HG03045 (cell line): ENCODE results near the gene PXDC1.
"Not testable (repeated sequence)": the region's sequence is repeated elsewhere in the genome, so short reads cannot be mapped to it uniquely, and the experiment has no call there.

Experiments
- ATAC-seq: cut with Tn5 transposase; IDR thresholded peaks from one replicate; pipeline ENCODE4 v1.9.1; 2021; ENCODE audit warnings: mild to moderate bottlenecking, moderate library complexity; ENCODE audit not compliant: unreplicated experiment

Gene PXDC1

GRCh38 chr6:3737149-3737830 is 14.2 kb downstream of the PXDC1 start:
- no peak for ATAC-seq

GRCh38 chr6:3735029-3735605 is 16.4 kb downstream of the PXDC1 start:
- ATAC-seq = no peak

GRCh38 chr6:3734023-3734422 is 17.5 kb downstream of the PXDC1 start:
- ATAC-seq = no peak

- no peak for ATAC-seq
Measured at GRCh38 chr6:3733321-3733925, 18.1 kb downstream of the PXDC1 start.

- ATAC-seq = no peak
Measured at GRCh38 chr6:3732345-3733141, 19.0 kb downstream of the PXDC1 start.

- ATAC-seq = no peak
Measured at GRCh38 chr6:3731700-3732099, 19.8 kb downstream of the PXDC1 start.

GRCh38 chr6:3729603-3730344 is 21.7 kb downstream of the PXDC1 start:
- ATAC-seq = no peak

GRCh38 chr6:3727593-3728108 is 23.9 kb downstream of the PXDC1 start:
- no peak for ATAC-seq

- no peak for ATAC-seq
Measured at GRCh38 chr6:3727036-3727435, 24.5 kb downstream of the PXDC1 start.

- ATAC-seq = no peak
Measured at GRCh38 chr6:3726421-3726820, 25.1 kb downstream of the PXDC1 start.

GRCh38 chr6:3725145-3726047 is 26.1 kb downstream of the PXDC1 start:
- no peak for ATAC-seq

GRCh38 chr6:3724451-3725144 is 26.9 kb downstream of the PXDC1 start:
- no peak for ATAC-seq

GRCh38 chr6:3723966-3724365 is 27.5 kb downstream of the PXDC1 start:
- ATAC-seq = no peak

GRCh38 chr6:3723251-3723650 is 28.3 kb downstream of the PXDC1 start:
- ATAC-seq = no peak

- no peak for ATAC-seq
Measured at GRCh38 chr6:3722785-3723184, 28.7 kb downstream of the PXDC1 start.

GRCh38 chr6:3721810-3722621 is 29.5 kb downstream of the PXDC1 start:
- no peak for ATAC-seq

- ATAC-seq = not testable (repeated sequence)
Measured at GRCh38 chr6:3720770-3721169, 30.7 kb downstream of the PXDC1 start.
